Esophagus muscularis mucosa (tissue), 4 donors: ENCODE data around the gene BTN1A1. TPM values are rescaled to one million over a fixed set of nuclear protein-coding genes. Genes with fewer than 3 reads are reported as not detected.

Source experiments
- DNase-seq: peaks from one replicate; pipeline ENCODE4 v3.0.0-alpha.2; 2017; ENCODE audit errors: extremely low spot score
- H3K27ac ChIP-seq, 4 donors: fragments of 200-600 bp; sonication (generic); replicated peaks in 1 of 4; 1 replicate in 3 of 4; 2 replicates in 1 of 4; pipeline ENCODE4 v1.5.1; 2016 to 2019; ENCODE audit warnings: mild to moderate bottlenecking in 1 of 4
- H3K27me3 ChIP-seq, 4 donors: fragments of 200-600 bp; sonication (generic); one replicate each; pipeline versions ENCODE4 v1.5.1 to v1.6.0; 2016 to 2019
- H3K36me3 ChIP-seq, 4 donors: fragments of 200-600 bp; sonication (generic); one replicate each; pipeline ENCODE4 v1.5.1; 2016 to 2019
- H3K4me1 ChIP-seq, 4 donors: fragments of 200-600 bp; sonication (generic); one replicate each; pipeline ENCODE4 v1.5.1; 2016 to 2019
- H3K4me3 ChIP-seq, 4 donors: fragments of 200-600 bp; sonication (generic); 1 replicate in 2 of 4; 2 replicates in 2 of 4; pipeline ENCODE4 v1.5.1; 2016 to 2019; ENCODE audit warnings: mild to moderate bottlenecking in 4 of 4, moderate library complexity in 1 of 4
- H3K9me3 ChIP-seq, 4 donors: fragments of 200-600 bp; sonication (generic); 1 replicate in 3 of 4; 2 replicates in 1 of 4; pipeline ENCODE4 v1.5.1; 2016 to 2019
- CTCF ChIP-seq, 3 experiments: fragments of 200-600 bp in 2 of 3; fragments of 450-650 bp in 1 of 3; sonication (generic) in 2 of 3; IDR thresholded peaks; one replicate each; pipeline ENCODE4 v1.5.1; 2017 to 2019; ENCODE audit warnings: antibody characterized with exemption in 3 of 3, mild to moderate bottlenecking in 2 of 3, moderate library complexity in 1 of 3
- EP300 ChIP-seq: sonication (generic); formaldehyde crosslinking; IDR thresholded peaks from one replicate; pipeline ENCODE4 v1.6.1; 2017; ENCODE audit warnings: antibody characterized with exemption
- POLR2A ChIP-seq: fragments of 450-650 bp; IDR thresholded peaks from one replicate; pipeline ENCODE4 v1.6.1; 2017; ENCODE audit warnings: antibody characterized with exemption, moderate library complexity, mild to moderate bottlenecking, low read depth
- POLR2AphosphoS5 ChIP-seq, 2 donors: sonication (generic); formaldehyde crosslinking; IDR thresholded peaks; one replicate each; pipeline ENCODE4 v1.6.1; 2017; ENCODE audit warnings: antibody characterized with exemption in 2 of 2
- WGBS: methylation state at CpG from one replicate; pipeline ENCODE4 v1.1.5; 2018; 5-methylcytosine and 5-hydroxymethylcytosine counted together
- intact Hi-C: fragments of 100-400 bp; cut with DNase I; formaldehyde crosslinking; loops from one replicate; pipeline ENCODE4 v1.15.1; 2023
- total RNA-seq, 4 donors: library from RNA; depleted of rRNA; stranded (reverse); fragments of >200 nt; gene quantifications; one replicate each; pipeline versions ENCODE4 v1.1.0 to v1.2.1, GENCODE V29; 2016

The BTN1A1 gene
- total RNA-seq, 4 donors from 2014 or later = not detected

GRCh38 chr6:26516481-26517427, 16.7 kb downstream of the BTN1A1 start:
- H3K4me3 ChIP-seq = no peak overlapping the region
- TF ChIP-seq CTCF (IDR thresholded peaks at IDR 0.05) = no peak
- no peak for TF ChIP-seq POLR2A
- no peak for TF ChIP-seq EP300
- no peak for TF ChIP-seq POLR2AphosphoS5 (IDR thresholded peaks at IDR 0.05)
- no peaks in the 10 kb centered on the region for H3K36me3 ChIP-seq
- no peak overlapping the region for H3K27ac ChIP-seq
- DNase-seq = no peak
- peaks cover 5 to 11% (median 7%) of the 10 kb centered on the region in 4 donors for H3K4me1 ChIP-seq
- no peaks in the 10 kb centered on the region for H3K9me3 ChIP-seq
- intact Hi-C loops = loop anchor here (5.0 kb wide), 1 partner anchor 39 kb away; no protein-coding TSS in a partner anchor
- WGBS = 79% methylated on average over 9 of the region's 9 CpGs
- no peaks in the 10 kb centered on the region for H3K27me3 ChIP-seq

DNA sequence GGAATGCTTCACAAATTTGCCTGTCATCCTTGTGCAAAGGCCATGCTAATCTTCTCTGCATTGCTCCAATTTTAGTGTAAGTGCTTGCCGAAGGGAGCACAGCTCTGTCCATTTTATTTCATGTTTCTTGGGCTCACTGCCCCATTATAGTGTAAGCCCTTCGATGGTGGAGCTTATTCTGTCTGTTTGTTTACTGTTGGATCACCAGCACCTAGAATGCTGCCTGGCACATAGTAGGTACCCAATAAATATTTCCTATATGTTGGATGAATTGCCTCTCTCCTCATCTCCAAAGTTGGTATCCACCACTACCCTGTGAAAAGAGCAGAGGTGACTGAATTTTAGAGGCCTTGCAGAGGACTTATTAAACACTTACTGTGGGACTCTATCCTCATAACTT, 19.3 kb downstream of the BTN1A1 start:
- TF ChIP-seq CTCF (IDR thresholded peaks at IDR 0.05) (no peak), POLR2A (no peak), POLR2AphosphoS5 (IDR thresholded peaks at IDR 0.05) (no peak), EP300 (no peak)
- Histone ChIP-seq H3K27me3 (no peaks in the 10 kb centered on the region), H3K9me3 (no peaks in the 10 kb centered on the region), H3K27ac (peak overlapping the region in 1 of 4 donors; percentile 98), H3K36me3 (no peaks in the 10 kb centered on the region), H3K4me1 (peaks cover 12 to 35% (median 21%) of the 10 kb centered on the region in 4 donors), H3K4me3 (no peak overlapping the region)
- 89% methylated on average over 2 of the region's 2 CpGs for WGBS
- no peak for DNase-seq
- intact Hi-C loops = loop anchor here (5.0 kb wide), 1 partner anchor 42 kb away; no protein-coding TSS in a partner anchor

DNA sequence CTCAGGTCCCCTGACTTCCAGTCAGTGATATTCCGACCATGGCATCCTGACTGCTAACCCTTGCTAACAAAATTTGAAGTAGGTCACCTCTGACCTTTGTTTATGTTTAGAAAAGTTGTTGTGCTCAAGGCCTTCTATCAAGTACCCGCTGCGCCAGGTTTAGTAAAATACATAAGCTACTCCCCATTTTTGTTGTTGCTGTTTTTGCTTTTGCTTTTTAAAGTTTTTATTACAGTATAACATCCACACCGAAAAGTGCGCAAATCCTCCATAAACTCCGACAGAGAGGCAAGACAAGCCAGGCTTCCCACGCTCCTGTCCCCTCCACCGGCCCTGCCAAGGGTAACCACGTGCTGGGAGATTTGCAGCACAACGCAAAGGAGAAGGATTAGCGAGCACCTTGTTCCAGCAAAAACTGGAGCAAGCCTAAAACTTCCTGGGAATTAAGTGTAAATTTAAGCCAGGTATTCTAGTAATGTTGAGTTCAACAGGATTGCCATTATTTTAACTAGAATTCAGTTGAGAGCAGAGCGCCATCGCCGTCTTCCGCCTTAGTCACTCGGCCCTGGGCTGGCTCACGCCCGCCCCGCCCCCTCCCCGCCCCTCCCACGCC, 20.2 kb downstream of the BTN1A1 start:
- no peaks in the 10 kb centered on the region for H3K36me3 ChIP-seq
- no peaks in the 10 kb centered on the region for H3K27me3 ChIP-seq
- peaks cover 12 to 35% (median 21%) of the 10 kb centered on the region in 4 donors for H3K4me1 ChIP-seq
- peak overlapping the region; percentile 57 to 78 (median 68) for H3K4me3 ChIP-seq
- DNase-seq = no peak
- peak overlapping the region; percentile 93 to 99 (median 98) for H3K27ac ChIP-seq
- no peaks in the 10 kb centered on the region for H3K9me3 ChIP-seq
- peak in 1 of 2 donors; percentile 38 for TF ChIP-seq POLR2AphosphoS5 (IDR thresholded peaks at IDR 0.05)
- TF ChIP-seq CTCF (IDR thresholded peaks at IDR 0.05) = no peak
- no peak for TF ChIP-seq EP300
- intact Hi-C loops = no loop called here
- WGBS = 20% methylated on average over 15 of the region's 21 CpGs

DNA sequence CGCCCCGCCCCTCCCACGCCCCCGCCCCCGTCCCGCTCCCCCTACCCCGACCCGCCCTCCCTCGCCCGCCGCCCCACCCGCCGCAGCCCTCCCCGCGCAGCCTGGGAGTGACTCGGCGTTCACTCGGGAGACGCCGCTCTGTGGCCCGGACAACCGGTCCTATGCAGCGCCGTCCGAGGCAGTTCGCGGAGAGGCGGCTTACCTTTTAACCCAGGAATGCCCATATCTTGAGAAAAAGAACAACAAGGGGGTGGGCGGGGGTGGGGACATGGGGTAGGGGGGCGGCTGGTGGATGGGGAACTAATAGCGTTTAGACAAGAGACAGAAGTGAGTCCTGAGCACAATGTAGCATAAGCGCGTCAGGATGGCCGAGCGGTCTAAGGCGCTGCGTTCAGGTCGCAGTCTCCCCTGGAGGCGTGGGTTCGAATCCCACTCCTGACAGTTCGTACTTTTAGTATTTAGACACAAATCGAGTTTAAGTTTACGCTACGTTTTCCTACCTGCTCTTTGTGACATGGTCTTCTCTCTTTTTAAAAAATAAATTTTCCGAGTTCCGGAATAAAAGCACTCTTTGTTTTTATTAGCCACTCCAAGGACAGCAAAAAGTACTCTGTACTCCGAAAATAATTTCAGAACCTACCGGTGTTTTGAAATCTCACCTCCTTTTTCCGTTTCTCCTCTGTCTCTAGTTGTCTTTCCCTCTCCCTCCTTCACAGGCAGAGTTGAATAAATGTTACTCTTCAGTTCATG, 20.9 kb downstream of the BTN1A1 start:
- Histone ChIP-seq H3K27me3 (no peaks in the 10 kb centered on the region), H3K27ac (peak overlapping the region; percentile 93 to 99 (median 98)), H3K36me3 (no peaks in the 10 kb centered on the region), H3K9me3 (no peaks in the 10 kb centered on the region), H3K4me1 (peaks cover 12 to 35% (median 21%) of the 10 kb centered on the region in 4 donors), H3K4me3 (peak overlapping the region; percentile 57 to 78 (median 68))
- under 1% methylated on average over 22 of the region's 49 CpGs for WGBS
- intact Hi-C loops = no loop called here
- DNase-seq = peak; percentile 96
- TF ChIP-seq POLR2A (no peak), POLR2AphosphoS5 (IDR thresholded peaks at IDR 0.05) (peak; percentile 26 to 88), EP300 (no peak)
